Trophoblast cell (in vitro differentiated cells and primary cell): Measurements from ENCODE around the gene PSTPIP1.

Source experiments
- DNase-seq, 2 donors: peaks; one replicate each; pipeline ENCODE4 v3.0.0-alpha.2; 2016
- H2AFZ ChIP-seq: 2 replicates; pipeline ENCODE4 v1.6.1; 2013; ENCODE audit warnings: low read length, moderate library complexity, mild to moderate bottlenecking; ENCODE audit not compliant: insufficient read depth, poor library complexity
- H2AK5ac ChIP-seq: 2 replicates; pipeline ENCODE4 v1.6.1; 2013; ENCODE audit warnings: mild to moderate bottlenecking, low read length
- H2BK120ac ChIP-seq: 2 replicates; pipeline ENCODE4 v1.6.1; 2013; ENCODE audit warnings: low read length, mild to moderate bottlenecking, moderate library complexity; ENCODE audit not compliant: insufficient read depth, poor library complexity
- H2BK12ac ChIP-seq: 2 replicates; pipeline ENCODE4 v1.6.1; 2013; ENCODE audit warnings: mild to moderate bottlenecking, low read length, moderate library complexity
- H2BK5ac ChIP-seq: 2 replicates; pipeline ENCODE4 v1.6.1; 2013; ENCODE audit warnings: low read length, low read depth, moderate library complexity, mild to moderate bottlenecking; ENCODE audit not compliant: poor library complexity
- H3K14ac ChIP-seq: 2 replicates; pipeline ENCODE4 v1.6.1; 2013; ENCODE audit warnings: mild to moderate bottlenecking, low read length
- H3K18ac ChIP-seq: 2 replicates; pipeline ENCODE4 v1.6.1; 2013; ENCODE audit warnings: mild to moderate bottlenecking, low read length
- H3K23ac ChIP-seq: 2 replicates; pipeline ENCODE4 v1.6.1; 2013; ENCODE audit warnings: low read length
- H3K27ac ChIP-seq: 2 replicates; pipeline ENCODE4 v1.5.1; 2013; ENCODE audit warnings: low read depth, mild to moderate bottlenecking, inconsistent platforms, low read length, moderate library complexity
- H3K27me3 ChIP-seq: 2 replicates; pipeline ENCODE4 v1.6.1; 2013; ENCODE audit warnings: inconsistent platforms, mild to moderate bottlenecking, low read length, moderate library complexity; ENCODE audit not compliant: insufficient read depth
- H3K36me3 ChIP-seq, 2 experiments: 1 replicate in 1 of 2; 2 replicates in 1 of 2; pipeline ENCODE4 v1.6.1; 2013; ENCODE audit warnings: low read length in 2 of 2, mild to moderate bottlenecking in 2 of 2, moderate library complexity in 1 of 2; ENCODE audit not compliant: insufficient read depth in 2 of 2, control insufficient read depth in 1 of 2
- H3K4ac ChIP-seq: 2 replicates; pipeline ENCODE4 v1.6.1; 2013; ENCODE audit warnings: low read depth, mild to moderate bottlenecking, low read length, moderate library complexity
- H3K4me1 ChIP-seq, 2 experiments: 1 replicate in 1 of 2; 2 replicates in 1 of 2; pipeline ENCODE4 v1.6.1; 2013; ENCODE audit warnings: low read length in 2 of 2, mild to moderate bottlenecking in 2 of 2, moderate library complexity in 1 of 2; ENCODE audit not compliant: insufficient read depth in 2 of 2, control insufficient read depth in 1 of 2
- H3K4me2 ChIP-seq: 2 replicates; pipeline ENCODE4 v1.6.1; 2013; ENCODE audit warnings: inconsistent platforms, mild to moderate bottlenecking, low read length, moderate library complexity
- H3K4me3 ChIP-seq: 2 replicates; pipeline ENCODE4 v1.5.1; 2013; ENCODE audit warnings: mild to moderate bottlenecking, low read depth, low read length, inconsistent platforms
- H3K79me1 ChIP-seq: one replicate; pipeline ENCODE4 v1.6.1; 2013; ENCODE audit warnings: low read length
- H3K79me2 ChIP-seq: 2 replicates; pipeline ENCODE4 v1.6.1; 2013; ENCODE audit warnings: low read length, mild to moderate bottlenecking; ENCODE audit not compliant: control insufficient read depth, insufficient read depth, poor library complexity
- H3K9ac ChIP-seq: 2 replicates; pipeline ENCODE4 v1.6.1; 2013; ENCODE audit warnings: mild to moderate bottlenecking, low read length
- H3K9me3 ChIP-seq: 2 replicates; pipeline ENCODE4 v1.6.1; 2013; ENCODE audit warnings: low read depth, mild to moderate bottlenecking, control low read depth, inconsistent platforms, low read length; ENCODE audit not compliant: insufficient read depth
- H4K12ac ChIP-seq: 2 replicates; pipeline ENCODE4 v1.6.1; 2013; ENCODE audit warnings: low read depth, mild to moderate bottlenecking, low read length, moderate library complexity
- H4K8ac ChIP-seq: 2 replicates; pipeline ENCODE4 v1.6.1; 2013; ENCODE audit warnings: low read depth, mild to moderate bottlenecking, low read length, moderate library complexity
- H4K91ac ChIP-seq: one replicate; pipeline ENCODE4 v1.6.1; 2013; ENCODE audit warnings: low read depth, mild to moderate bottlenecking, low read length, moderate library complexity
- WGBS: extraction: QIAGEN DNeasy Blood & Tissue Kit; methylation state at CpG from one replicate; pipeline ENCODE4 v1.1.7; 2013; ENCODE audit warnings: missing lambda C conversion rate; ENCODE audit not compliant: insufficient read length, insufficient coverage; ENCODE audit errors: extremely low coverage; 5-methylcytosine and 5-hydroxymethylcytosine counted together

The PSTPIP1 gene

DNA sequence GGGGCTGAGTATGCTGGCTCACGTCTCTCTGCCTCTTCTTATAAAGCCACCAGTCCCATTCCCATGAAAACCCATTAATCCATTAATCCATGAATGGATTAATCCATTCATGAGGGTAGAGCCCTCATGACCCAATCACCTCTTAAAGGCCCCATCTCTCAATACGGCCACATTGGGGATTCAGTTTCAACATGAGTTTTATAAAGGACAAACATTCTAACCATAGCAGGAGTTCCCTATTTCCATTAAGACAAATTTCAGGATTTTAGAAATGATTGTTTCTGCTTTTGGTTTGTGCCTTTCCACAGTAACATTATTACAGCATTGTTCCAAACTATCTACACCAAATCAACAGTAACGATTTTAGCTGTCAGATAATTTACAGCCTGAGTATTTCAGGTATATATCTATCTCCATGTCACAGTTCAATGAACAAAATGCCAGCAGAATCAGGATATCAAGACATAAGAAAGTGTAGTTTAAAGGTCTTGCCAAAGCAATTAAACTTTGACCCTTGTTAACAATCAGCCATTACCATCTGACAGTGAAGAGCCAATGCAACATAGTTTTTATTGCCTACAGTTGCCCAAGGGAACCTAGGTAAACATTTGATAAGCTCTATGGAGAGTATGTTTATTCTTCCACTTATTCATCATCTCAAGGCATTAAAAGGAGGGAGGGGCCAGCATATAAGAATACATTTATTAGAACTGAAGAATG, 72.2 kb downstream of the PSTPIP1 start:
- Histone ChIP-seq H4K8ac (no peak overlapping the region), H3K4me3 (no peak overlapping the region), H4K91ac (no peak overlapping the region), H3K79me2 (peaks cover 4% of the 10 kb centered on the region), H3K4me1 (peaks cover 0 to 5% of the 10 kb centered on the region in 2 experiments), H2BK12ac (no peak overlapping the region), H3K36me3 (no peaks in the 10 kb centered on the region), H3K4ac (no peak overlapping the region), H3K18ac (no peak overlapping the region), H3K79me1 (peaks cover 2% of the 10 kb centered on the region), H3K23ac (no peak overlapping the region), H3K9ac (no peak overlapping the region), H2AFZ (no peak overlapping the region), H3K4me2 (no peak overlapping the region), H2BK5ac (no peak overlapping the region), H4K12ac (no peak overlapping the region), H3K9me3 (no peaks in the 10 kb centered on the region), H3K14ac (no peak overlapping the region), H3K27ac (no peak overlapping the region), H2BK120ac (no peak overlapping the region), H3K27me3 (no peaks in the 10 kb centered on the region), H2AK5ac (no peak overlapping the region)
- DNase-seq = no peak
- no CpG with 5 or more reads among the region's 3 CpGs for WGBS

DNA sequence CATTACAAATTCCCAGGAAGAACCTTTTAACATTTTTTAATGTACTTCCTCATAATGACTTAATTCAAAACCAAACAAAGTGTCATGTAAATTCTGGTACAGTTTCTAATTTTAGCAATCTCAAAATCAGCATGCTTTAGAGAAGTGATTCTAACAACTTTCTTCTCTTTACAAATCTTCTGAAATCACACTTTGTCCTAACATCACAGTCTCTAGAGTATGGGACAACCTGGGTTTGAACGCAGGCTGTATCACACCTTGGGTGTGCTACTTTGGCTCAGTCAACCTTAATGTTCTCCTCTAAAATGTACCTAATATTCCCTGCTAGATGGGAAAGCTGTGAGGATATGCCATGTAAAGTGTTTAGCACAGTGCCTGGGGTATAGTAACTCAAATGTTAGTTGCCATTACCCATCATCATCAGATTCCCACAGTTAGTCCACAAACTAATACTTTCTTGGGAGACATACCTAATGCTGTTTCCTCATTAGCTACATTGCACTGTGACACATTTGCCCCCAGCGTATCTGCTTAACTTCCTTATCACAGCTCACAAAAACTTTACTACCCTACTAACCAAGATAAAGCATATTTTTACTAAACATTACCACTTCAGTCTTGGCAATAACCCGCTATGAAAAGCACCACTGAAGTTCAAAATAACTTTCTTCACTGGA, 72.9 kb downstream of the PSTPIP1 start:
- Histone ChIP-seq H3K9me3 (no peaks in the 10 kb centered on the region), H3K79me1 (peaks cover 2% of the 10 kb centered on the region), H3K23ac (no peak overlapping the region), H3K4me3 (no peak overlapping the region), H3K27ac (no peak overlapping the region), H2AFZ (no peak overlapping the region), H3K27me3 (no peaks in the 10 kb centered on the region), H2BK120ac (no peak overlapping the region), H2BK5ac (no peak overlapping the region), H3K4me2 (no peak overlapping the region), H3K36me3 (no peaks in the 10 kb centered on the region), H4K12ac (no peak overlapping the region), H2BK12ac (no peak overlapping the region), H3K4ac (no peak overlapping the region), H3K79me2 (peaks cover 4% of the 10 kb centered on the region), H3K4me1 (peaks cover 0 to 5% of the 10 kb centered on the region in 2 experiments), H3K14ac (no peak overlapping the region), H2AK5ac (no peak overlapping the region), H4K91ac (no peak overlapping the region), H3K9ac (no peak overlapping the region), H3K18ac (no peak overlapping the region), H4K8ac (no peak overlapping the region)
- DNase-seq = no peak
- WGBS = no CpG with 5 or more reads among the region's 3 CpGs

DNA sequence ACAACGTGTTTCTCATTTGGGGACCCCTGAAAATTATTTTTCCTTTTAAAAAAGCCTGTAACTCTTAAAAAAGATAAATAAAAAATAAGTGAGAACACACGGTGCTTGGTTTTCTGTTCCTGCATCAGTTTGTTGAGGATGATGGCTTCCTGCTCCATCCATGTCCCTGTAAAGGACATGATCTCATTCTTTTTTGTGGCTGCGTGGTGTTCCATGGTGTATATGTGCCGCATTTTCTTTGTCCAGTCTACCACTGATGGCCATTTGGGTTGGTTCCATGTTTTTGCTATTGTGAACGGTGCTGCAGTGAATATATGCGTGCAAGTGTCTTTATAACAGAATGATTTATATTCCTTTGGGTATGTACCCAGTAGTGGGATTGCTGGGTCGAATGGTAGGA, 73.7 kb downstream of the PSTPIP1 start:
- Histone ChIP-seq H3K23ac (no peak overlapping the region), H3K36me3 (no peaks in the 10 kb centered on the region), H3K14ac (no peak overlapping the region), H3K4ac (no peak overlapping the region), H3K27me3 (no peaks in the 10 kb centered on the region), H2BK5ac (no peak overlapping the region), H3K9ac (no peak overlapping the region), H3K79me2 (peaks cover 4% of the 10 kb centered on the region), H3K27ac (no peak overlapping the region), H3K18ac (no peak overlapping the region), H3K4me1 (peaks cover 0 to 5% of the 10 kb centered on the region in 2 experiments), H2AK5ac (no peak overlapping the region), H3K4me2 (no peak overlapping the region), H3K79me1 (peaks cover 2% of the 10 kb centered on the region), H2BK120ac (no peak overlapping the region), H4K8ac (no peak overlapping the region), H4K12ac (no peak overlapping the region), H3K9me3 (no peaks in the 10 kb centered on the region), H4K91ac (no peak overlapping the region), H2BK12ac (no peak overlapping the region), H3K4me3 (no peak overlapping the region), H2AFZ (no peak overlapping the region)
- no CpG with 5 or more reads among the region's 7 CpGs for whole genome bisulfite sequencing
- no peak for DNase-seq

DNA sequence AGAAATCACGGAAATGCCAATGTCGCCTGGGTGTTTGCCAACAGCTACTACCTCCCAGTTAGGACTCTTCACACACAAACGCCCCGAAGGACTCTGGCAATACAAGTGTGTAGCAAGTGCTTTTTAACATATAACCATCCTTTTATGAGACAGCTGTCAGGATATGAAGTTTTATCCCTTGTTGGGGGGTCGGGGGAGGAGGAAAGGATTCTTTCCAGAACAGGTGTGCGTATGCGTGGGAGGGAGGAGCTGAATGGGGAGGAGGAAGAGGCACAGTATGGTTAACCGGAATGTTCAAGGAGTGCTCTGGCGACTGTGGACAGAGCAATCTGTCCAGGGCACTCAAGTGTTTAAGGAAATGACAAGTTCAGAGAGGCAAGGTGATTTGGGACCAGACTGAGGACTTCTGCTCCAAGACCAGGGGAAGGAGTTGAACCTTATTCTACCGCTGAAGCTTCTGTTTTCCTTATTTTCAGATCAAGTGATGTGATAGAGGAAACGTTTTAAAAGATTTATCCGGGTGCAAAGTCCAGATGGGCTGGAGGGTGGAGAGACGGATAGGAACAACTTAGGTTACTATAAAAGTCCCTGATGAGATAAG, 74.7 kb downstream of the PSTPIP1 start:
- no peak overlapping the region for H3K14ac ChIP-seq

More for the DNA sequence above, 74.7 kb downstream of the PSTPIP1 start:
- Histone ChIP-seq H2BK5ac (no peak overlapping the region), H2AK5ac (no peak overlapping the region), H4K8ac (no peak overlapping the region), H2BK120ac (no peak overlapping the region), H3K27ac (no peak overlapping the region), H2BK12ac (no peak overlapping the region), H3K4me2 (peak overlapping the region; percentile 97), H4K91ac (no peak overlapping the region), H3K9ac (no peak overlapping the region), H2AFZ (no peak overlapping the region), H3K9me3 (no peaks in the 10 kb centered on the region), H4K12ac (no peak overlapping the region), H3K4ac (no peak overlapping the region), H3K4me1 (peaks cover 0 to 5% of the 10 kb centered on the region in 2 experiments), H3K79me2 (peaks cover 4% of the 10 kb centered on the region), H3K79me1 (peaks cover 2% of the 10 kb centered on the region), H3K18ac (no peak overlapping the region), H3K4me3 (no peak overlapping the region), H3K23ac (no peak overlapping the region), H3K36me3 (no peaks in the 10 kb centered on the region), H3K27me3 (no peaks in the 10 kb centered on the region)
- DNase-seq = no peak
- no CpG with 5 or more reads among the region's 13 CpGs for WGBS
